Calu3 (cell line): Measurements from ENCODE around the gene DOCK8. TPM values are rescaled to one million over a fixed set of nuclear protein-coding genes. Genes with fewer than 3 reads are reported as not detected.

Experiments used
- BruUV-seq: library from RNA; stranded (reverse); fragments of 400-500 nt; replicated peaks from 2 replicates; lab custom pipeline; 2021; lab: Mats Ljungman, UMichigan
- CTCF ChIA-PET: fragments of 300-600 bp; sonication (Branson Sonifier 250); formaldehyde crosslinking; loops from one replicate; lab custom pipeline; 2022; ENCODE audit warnings: antibody characterized with exemption; lab: Charles Lee
- DNase-seq: peaks from one replicate; pipeline ENCODE4 v3.0.0; 2022
- H3K27ac Mint-ChIP-seq: one replicate; pipeline ENCODE4 v1.8.0; 2022; ENCODE audit warnings: mixed read lengths; ENCODE audit not compliant: unreplicated experiment
- H3K27me3 Mint-ChIP-seq: one replicate; pipeline ENCODE4 v1.8.0; 2022; ENCODE audit warnings: mixed read lengths; ENCODE audit not compliant: unreplicated experiment
- H3K36me3 Mint-ChIP-seq: one replicate; pipeline ENCODE4 v1.8.0; 2022; ENCODE audit warnings: mild to moderate bottlenecking, moderate library complexity, mixed read lengths; ENCODE audit not compliant: insufficient read depth, unreplicated experiment
- H3K4me1 Mint-ChIP-seq: one replicate; pipeline ENCODE4 v1.8.0; 2022; ENCODE audit warnings: mild to moderate bottlenecking, low read depth, mixed read lengths; ENCODE audit not compliant: unreplicated experiment
- H3K4me3 Mint-ChIP-seq: one replicate; pipeline ENCODE4 v1.8.0; 2022; ENCODE audit warnings: mild to moderate bottlenecking, low read depth, moderate library complexity, mixed read lengths; ENCODE audit not compliant: unreplicated experiment
- H3K9me3 Mint-ChIP-seq: one replicate; pipeline ENCODE4 v1.8.0; 2022; ENCODE audit warnings: low read depth, mixed read lengths; ENCODE audit not compliant: unreplicated experiment
- intact Hi-C: fragments of 100-400 bp; cut with micrococcal nuclease; formaldehyde crosslinking; loops from one replicate; pipeline ENCODE4 v1.10.0; 2022; ENCODE audit not compliant: unreplicated experiment
- total RNA-seq: library from RNA; stranded (reverse); gene quantifications from 2 replicates; pipeline ENCODE4 v1.2.3, GENCODE V29; 2022
- TF ChIP-seq, protein P1 (sequence below): fragments of 200-600 bp; IDR thresholded peaks from one replicate; pipeline ENCODE4 v1.8.0; 2022; ENCODE audit warnings: antibody characterized with exemption; ENCODE audit not compliant: unreplicated experiment

The DOCK8 gene
- total RNA-seq, 1 experiment from 2014 or later = 0.50 TPM

DNA sequence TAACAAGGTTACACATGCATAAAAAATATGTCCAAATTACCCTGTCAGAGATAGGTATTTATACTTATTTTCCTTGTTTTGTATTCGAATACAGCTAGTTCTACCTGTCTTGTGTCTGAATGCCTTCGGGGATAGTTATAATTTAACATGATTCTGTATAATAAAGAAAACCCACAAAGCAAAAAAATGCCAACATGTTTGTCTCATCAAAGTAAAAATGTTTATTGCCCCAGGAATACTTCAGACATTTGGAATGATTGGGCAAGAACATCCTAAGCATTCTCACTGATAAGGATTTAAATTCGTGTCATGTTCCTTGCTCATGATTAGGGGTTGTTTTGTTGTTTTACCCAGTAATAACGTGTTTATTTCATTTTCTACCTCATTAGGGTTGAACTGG, 74.5 kb downstream of the DOCK8 start:
- intact Hi-C loops = no loop called here
- Mint-ChIP-seq H3K36me3 (no peaks in the 10 kb centered on the region), H3K27me3 (peaks cover 8% of the 10 kb centered on the region), H3K27ac (no peak overlapping the region), H3K9me3 (no peaks in the 10 kb centered on the region), H3K4me1 (no peaks in the 10 kb centered on the region), H3K4me3 (no peak overlapping the region)
- TF ChIP-seq, protein P1, sequence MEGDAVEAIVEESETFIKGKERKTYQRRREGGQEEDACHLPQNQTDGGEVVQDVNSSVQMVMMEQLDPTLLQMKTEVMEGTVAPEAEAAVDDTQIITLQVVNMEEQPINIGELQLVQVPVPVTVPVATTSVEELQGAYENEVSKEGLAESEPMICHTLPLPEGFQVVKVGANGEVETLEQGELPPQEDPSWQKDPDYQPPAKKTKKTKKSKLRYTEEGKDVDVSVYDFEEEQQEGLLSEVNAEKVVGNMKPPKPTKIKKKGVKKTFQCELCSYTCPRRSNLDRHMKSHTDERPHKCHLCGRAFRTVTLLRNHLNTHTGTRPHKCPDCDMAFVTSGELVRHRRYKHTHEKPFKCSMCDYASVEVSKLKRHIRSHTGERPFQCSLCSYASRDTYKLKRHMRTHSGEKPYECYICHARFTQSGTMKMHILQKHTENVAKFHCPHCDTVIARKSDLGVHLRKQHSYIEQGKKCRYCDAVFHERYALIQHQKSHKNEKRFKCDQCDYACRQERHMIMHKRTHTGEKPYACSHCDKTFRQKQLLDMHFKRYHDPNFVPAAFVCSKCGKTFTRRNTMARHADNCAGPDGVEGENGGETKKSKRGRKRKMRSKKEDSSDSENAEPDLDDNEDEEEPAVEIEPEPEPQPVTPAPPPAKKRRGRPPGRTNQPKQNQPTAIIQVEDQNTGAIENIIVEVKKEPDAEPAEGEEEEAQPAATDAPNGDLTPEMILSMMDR = no peak
- DNase-seq = no peak
- BruUV-seq = no TSS peak
- CTCF ChIA-PET = no interaction called here

DNA sequence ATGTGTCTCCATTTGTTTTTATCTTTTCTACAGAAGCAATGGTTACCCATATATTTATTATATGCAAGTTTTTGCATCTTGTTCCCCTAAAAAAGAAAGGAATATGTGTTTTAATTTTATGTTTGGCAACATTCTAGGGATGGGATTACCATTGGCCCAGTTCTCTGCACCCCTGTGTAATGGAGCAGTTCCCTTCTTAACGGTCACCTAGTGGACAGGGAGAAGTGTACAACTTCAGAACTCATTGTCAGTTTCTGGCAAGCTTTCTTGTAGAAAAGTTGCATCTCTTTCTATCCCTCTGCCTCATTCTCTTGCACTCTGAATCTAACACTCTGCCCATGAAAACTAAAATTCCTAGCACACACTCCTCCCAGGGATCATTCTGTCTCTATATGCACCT, 78.2 kb downstream of the DOCK8 start:
- no peaks in the 10 kb centered on the region for H3K36me3 Mint-ChIP-seq

DNA sequence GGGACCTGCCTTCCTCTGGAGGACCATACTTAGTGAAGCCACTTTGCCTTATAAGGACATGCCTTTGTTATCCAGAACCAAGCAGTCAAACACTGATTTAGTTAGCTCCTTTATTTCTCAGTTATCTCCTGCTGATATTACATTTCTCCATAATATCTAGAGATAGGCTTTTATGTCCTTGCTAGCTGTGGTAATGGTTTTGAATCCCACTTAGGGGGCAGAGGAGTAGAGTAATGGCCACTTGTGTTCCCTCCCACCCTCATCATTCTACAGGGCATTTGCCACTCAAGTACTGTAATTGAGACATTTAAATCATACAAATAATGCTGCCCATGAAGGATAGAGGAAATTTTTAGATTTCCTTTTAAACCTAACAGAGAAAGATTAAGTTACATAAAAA, 80.9 kb downstream of the DOCK8 start:
- Mint-ChIP-seq H3K4me3 (no peak overlapping the region), H3K4me1 (no peaks in the 10 kb centered on the region), H3K9me3 (no peaks in the 10 kb centered on the region), H3K36me3 (no peaks in the 10 kb centered on the region), H3K27ac (no peak overlapping the region), H3K27me3 (no peaks in the 10 kb centered on the region)
- CTCF ChIA-PET = no interaction called here
- TF ChIP-seq, protein P1 = no peak
- DNase-seq = no peak
- intact Hi-C loops = no loop called here
- no TSS peak for BruUV-seq

More for the DNA sequence above, 78.2 kb downstream of the DOCK8 start:
- no peaks in the 10 kb centered on the region for H3K27me3 Mint-ChIP-seq
- H3K4me3 Mint-ChIP-seq = no peak overlapping the region
- no peak overlapping the region for H3K27ac Mint-ChIP-seq
- TF ChIP-seq, protein P1 = no peak
- CTCF ChIA-PET = no interaction called here
- intact Hi-C loops = no loop called here
- DNase-seq = no peak
- no TSS peak for BruUV-seq
- no peaks in the 10 kb centered on the region for H3K9me3 Mint-ChIP-seq
- no peaks in the 10 kb centered on the region for H3K4me1 Mint-ChIP-seq

DNA sequence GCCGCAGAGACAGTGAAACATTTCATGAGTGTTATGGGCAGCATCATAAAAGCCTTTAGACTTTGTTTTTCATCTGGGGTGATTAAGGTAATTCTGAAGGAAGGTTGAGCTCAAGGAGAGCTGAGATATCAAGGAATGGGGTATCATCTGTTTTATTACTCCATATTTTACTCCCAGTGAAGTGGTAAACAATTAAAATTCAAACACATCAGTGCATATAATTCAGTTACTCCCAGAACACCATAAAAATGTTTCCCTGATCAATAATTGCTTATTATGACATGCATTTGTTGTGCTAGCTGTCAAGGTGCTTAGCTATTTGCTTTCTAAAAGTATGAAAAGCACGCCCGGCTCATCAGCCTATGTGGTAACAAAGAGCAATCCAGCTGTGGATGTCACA, 81.7 kb downstream of the DOCK8 start:
- H3K4me3 Mint-ChIP-seq = no peak overlapping the region
- H3K36me3 Mint-ChIP-seq = no peaks in the 10 kb centered on the region
- intact Hi-C loops = no loop called here

More for the DNA sequence above, 81.7 kb downstream of the DOCK8 start:
- Mint-ChIP-seq H3K27me3 (no peaks in the 10 kb centered on the region), H3K27ac (no peak overlapping the region), H3K4me1 (no peaks in the 10 kb centered on the region), H3K9me3 (no peaks in the 10 kb centered on the region)
- CTCF ChIA-PET = no interaction called here
- TF ChIP-seq, protein P1 = no peak
- no TSS peak for BruUV-seq
- no peak for DNase-seq
